Measurements from ENCODE around the gene SRPK1.

SRPK1 gene

GRCh38 chr6:35907750-35908149 is 13.1 kb downstream of the SRPK1 start:
- H3K4me3 ChIP-seq (ENCODE audit: low read length in 2 of 2): no peak overlapping the region
- H2BK12ac ChIP-seq (ENCODE audit: low read length): no peak overlapping the region
- peaks cover 23 to 93% of the 10 kb centered on the region in 2 donors for H3K36me3 ChIP-seq (replicated peaks in 1 of 2; ENCODE audit: control insufficient read depth in 2 of 2, insufficient read depth in 2 of 2, low read length in 2 of 2)
- H2AK5ac ChIP-seq (ENCODE audit: low read depth, low read length): no peak overlapping the region
- H4K91ac ChIP-seq (ENCODE audit: low read depth, low read length, poor library complexity): no peak overlapping the region
- peaks cover 19 to 51% of the 10 kb centered on the region in 2 donors for H3K9me3 ChIP-seq (replicated peaks in 1 of 2; ENCODE audit: control insufficient read depth in 2 of 2, insufficient read depth in 1 of 2, low read depth in 1 of 2, low read length in 2 of 2)
- no peak overlapping the region for H2AFZ ChIP-seq (ENCODE audit: low read length)
- H4K8ac ChIP-seq (ENCODE audit: low read depth, low read length): no peak overlapping the region
- no peak overlapping the region for H3K4ac ChIP-seq (ENCODE audit: low read length)
- no peak overlapping the region for H2BK15ac ChIP-seq (ENCODE audit: low read length)
- no peak overlapping the region for H3K4me2 ChIP-seq (ENCODE audit: insufficient read depth, low read length, poor library complexity, severe bottlenecking)
- H2BK120ac ChIP-seq (ENCODE audit: low read depth, low read length): no peak overlapping the region
- H3K23ac ChIP-seq (ENCODE audit: low read depth, low read length, poor library complexity): no peak overlapping the region
- peaks cover 7% of the 10 kb centered on the region for H3K79me1 ChIP-seq (ENCODE audit: low read depth, low read length)
- H3K18ac ChIP-seq (ENCODE audit: low read length): no peak overlapping the region
- WGBS, 2 donors (ENCODE audit: extremely low coverage in 2 of 2, insufficient read length in 2 of 2, insufficient replicate concordance in 1 of 2): no CpG with 5 or more reads among the region's 6 CpGs
- no peaks in the 10 kb centered on the region for H3K4me1 ChIP-seq (ENCODE audit: control insufficient read depth in 2 of 2, insufficient read depth in 1 of 2, low read depth in 1 of 2, low read length in 2 of 2)
- no peak for DNase-seq (ENCODE audit: low spot score)
- H3K14ac ChIP-seq (ENCODE audit: low read length): no peak overlapping the region
- no peak overlapping the region for H3K27ac ChIP-seq (replicated peaks; ENCODE audit: low read length)
- H3K27me3 ChIP-seq (ENCODE audit: control insufficient read depth in 3 of 3, insufficient read depth in 3 of 3, low read depth in 1 of 3, low read length in 3 of 3): no peaks in the 10 kb centered on the region
- no peak overlapping the region for H2BK5ac ChIP-seq (ENCODE audit: low read length)
- H3K9ac ChIP-seq (ENCODE audit: low read depth, low read length, poor library complexity): no peak overlapping the region

- Histone ChIP-seq H2AK5ac (ENCODE audit: low read depth, low read length) (no peak overlapping the region), H3K4me2 (ENCODE audit: insufficient read depth, low read length, poor library complexity, severe bottlenecking) (no peak overlapping the region), H3K79me1 (ENCODE audit: low read depth, low read length) (peaks cover 5% of the 10 kb centered on the region), H2AFZ (ENCODE audit: low read length) (no peak overlapping the region), H3K4me3 (ENCODE audit: low read length in 2 of 2) (no peak overlapping the region), H3K27ac (replicated peaks; ENCODE audit: low read length) (no peak overlapping the region), H3K27me3 (ENCODE audit: control insufficient read depth in 3 of 3, insufficient read depth in 3 of 3, low read depth in 1 of 3, low read length in 3 of 3) (no peaks in the 10 kb centered on the region), H3K18ac (ENCODE audit: low read length) (no peak overlapping the region), H4K91ac (ENCODE audit: low read depth, low read length, poor library complexity) (no peak overlapping the region), H3K9ac (ENCODE audit: low read depth, low read length, poor library complexity) (no peak overlapping the region), H2BK15ac (ENCODE audit: low read length) (no peak overlapping the region), H3K9me3 (replicated peaks in 1 of 2; ENCODE audit: control insufficient read depth in 2 of 2, insufficient read depth in 1 of 2, low read depth in 1 of 2, low read length in 2 of 2) (peaks cover 17 to 38% of the 10 kb centered on the region in 2 donors), H3K14ac (ENCODE audit: low read length) (no peak overlapping the region), H2BK120ac (ENCODE audit: low read depth, low read length) (no peak overlapping the region), H2BK5ac (ENCODE audit: low read length) (no peak overlapping the region), H3K23ac (ENCODE audit: low read depth, low read length, poor library complexity) (no peak overlapping the region), H3K4me1 (ENCODE audit: control insufficient read depth in 2 of 2, insufficient read depth in 1 of 2, low read depth in 1 of 2, low read length in 2 of 2) (no peaks in the 10 kb centered on the region), H3K36me3 (replicated peaks in 1 of 2; ENCODE audit: control insufficient read depth in 2 of 2, insufficient read depth in 2 of 2, low read length in 2 of 2) (peaks cover 16 to 93% of the 10 kb centered on the region in 2 donors), H4K8ac (ENCODE audit: low read depth, low read length) (no peak overlapping the region), H3K4ac (ENCODE audit: low read length) (no peak overlapping the region), H2BK12ac (ENCODE audit: low read length) (no peak overlapping the region)
- DNase-seq (ENCODE audit: low spot score): no peak
- WGBS, 2 donors (ENCODE audit: extremely low coverage in 2 of 2, insufficient read length in 2 of 2, insufficient replicate concordance in 1 of 2): no CpG with 5 or more reads among the region's 2 CpGs
Measured at GRCh38 chr6:35906499-35906846, 14.4 kb downstream of the SRPK1 start.

GRCh38 chr6:35905841-35906498 is 14.9 kb downstream of the SRPK1 start:
- no peak overlapping the region for H2BK5ac ChIP-seq (ENCODE audit: low read length)
- H3K9me3 ChIP-seq (replicated peaks in 1 of 2; ENCODE audit: control insufficient read depth in 2 of 2, insufficient read depth in 1 of 2, low read depth in 1 of 2, low read length in 2 of 2): peaks cover 16 to 37% of the 10 kb centered on the region in 2 donors
- H3K4me2 ChIP-seq (ENCODE audit: insufficient read depth, low read length, poor library complexity, severe bottlenecking): no peak overlapping the region
- no peak overlapping the region for H3K4me3 ChIP-seq (ENCODE audit: low read length in 2 of 2)
- H2AK5ac ChIP-seq (ENCODE audit: low read depth, low read length): no peak overlapping the region
- H3K27ac ChIP-seq (replicated peaks; ENCODE audit: low read length): no peak overlapping the region
- peaks cover 5% of the 10 kb centered on the region for H3K79me1 ChIP-seq (ENCODE audit: low read depth, low read length)
- H2BK120ac ChIP-seq (ENCODE audit: low read depth, low read length): no peak overlapping the region
- no peak overlapping the region for H3K23ac ChIP-seq (ENCODE audit: low read depth, low read length, poor library complexity)
- peaks cover 16 to 93% of the 10 kb centered on the region in 2 donors for H3K36me3 ChIP-seq (replicated peaks in 1 of 2; ENCODE audit: control insufficient read depth in 2 of 2, insufficient read depth in 2 of 2, low read length in 2 of 2)
- H4K8ac ChIP-seq (ENCODE audit: low read depth, low read length): no peak overlapping the region
- H2BK15ac ChIP-seq (ENCODE audit: low read length): no peak overlapping the region
- no peak overlapping the region for H2BK12ac ChIP-seq (ENCODE audit: low read length)
- no peak for DNase-seq (ENCODE audit: low spot score)
- H4K91ac ChIP-seq (ENCODE audit: low read depth, low read length, poor library complexity): no peak overlapping the region
- H3K4me1 ChIP-seq (ENCODE audit: control insufficient read depth in 2 of 2, insufficient read depth in 1 of 2, low read depth in 1 of 2, low read length in 2 of 2): no peaks in the 10 kb centered on the region
- H3K4ac ChIP-seq (ENCODE audit: low read length): no peak overlapping the region
- H3K9ac ChIP-seq (ENCODE audit: low read depth, low read length, poor library complexity): no peak overlapping the region
- H3K14ac ChIP-seq (ENCODE audit: low read length): no peak overlapping the region
- WGBS, 2 donors (ENCODE audit: extremely low coverage in 2 of 2, insufficient read length in 2 of 2, insufficient replicate concordance in 1 of 2): no CpG with 5 or more reads among the region's 8 CpGs
- H3K18ac ChIP-seq (ENCODE audit: low read length): no peak overlapping the region
- H3K27me3 ChIP-seq (ENCODE audit: control insufficient read depth in 3 of 3, insufficient read depth in 3 of 3, low read depth in 1 of 3, low read length in 3 of 3): no peaks in the 10 kb centered on the region
- H2AFZ ChIP-seq (ENCODE audit: low read length): no peak overlapping the region

DNA sequence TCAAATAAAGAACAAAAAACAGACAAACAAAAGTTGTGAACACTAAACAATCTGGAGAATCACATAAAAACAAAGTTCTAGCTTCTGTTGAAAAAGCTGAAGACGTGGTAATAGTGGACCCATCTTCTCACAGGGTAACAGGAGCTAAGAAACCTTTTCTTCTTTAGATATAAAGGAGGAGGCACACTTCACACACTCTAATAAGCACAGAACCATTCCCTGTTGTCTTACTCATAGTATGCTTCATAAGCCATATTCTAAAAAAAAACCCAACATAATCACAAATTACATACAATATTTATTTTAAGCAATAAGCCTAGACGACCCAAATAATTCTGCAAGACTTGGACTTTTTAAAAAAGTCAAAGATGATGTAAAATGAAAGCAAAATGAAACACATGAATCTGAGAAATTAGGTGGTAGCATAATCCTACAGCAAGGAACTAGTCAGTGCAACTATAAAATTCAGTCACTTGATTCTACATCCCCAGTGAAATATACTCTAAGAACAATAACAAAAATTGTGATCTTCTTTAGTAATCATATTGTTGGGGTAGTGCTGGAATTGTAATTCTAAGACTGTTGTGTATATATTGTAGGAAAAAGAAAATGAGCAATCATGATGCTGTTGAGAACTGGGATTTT is 15.6 kb downstream of the SRPK1 start:
- Histone ChIP-seq H3K27ac (replicated peaks; ENCODE audit: low read length) (no peak overlapping the region), H3K4me3 (ENCODE audit: low read length in 2 of 2) (no peak overlapping the region), H3K4me1 (ENCODE audit: control insufficient read depth in 2 of 2, insufficient read depth in 1 of 2, low read depth in 1 of 2, low read length in 2 of 2) (no peaks in the 10 kb centered on the region), H4K8ac (ENCODE audit: low read depth, low read length) (no peak overlapping the region), H2AK5ac (ENCODE audit: low read depth, low read length) (no peak overlapping the region), H3K4ac (ENCODE audit: low read length) (no peak overlapping the region), H3K9ac (ENCODE audit: low read depth, low read length, poor library complexity) (no peak overlapping the region), H3K27me3 (ENCODE audit: control insufficient read depth in 3 of 3, insufficient read depth in 3 of 3, low read depth in 1 of 3, low read length in 3 of 3) (no peaks in the 10 kb centered on the region), H3K14ac (ENCODE audit: low read length) (no peak overlapping the region), H3K79me1 (ENCODE audit: low read depth, low read length) (peaks cover 5% of the 10 kb centered on the region), H3K36me3 (replicated peaks in 1 of 2; ENCODE audit: control insufficient read depth in 2 of 2, insufficient read depth in 2 of 2, low read length in 2 of 2) (peaks cover 13 to 93% of the 10 kb centered on the region in 2 donors), H2BK15ac (ENCODE audit: low read length) (no peak overlapping the region), H4K91ac (ENCODE audit: low read depth, low read length, poor library complexity) (no peak overlapping the region), H2BK120ac (ENCODE audit: low read depth, low read length) (no peak overlapping the region), H2AFZ (ENCODE audit: low read length) (no peak overlapping the region), H2BK5ac (ENCODE audit: low read length) (no peak overlapping the region), H3K4me2 (ENCODE audit: insufficient read depth, low read length, poor library complexity, severe bottlenecking) (no peak overlapping the region), H2BK12ac (ENCODE audit: low read length) (no peak overlapping the region), H3K9me3 (replicated peaks in 1 of 2; ENCODE audit: control insufficient read depth in 2 of 2, insufficient read depth in 1 of 2, low read depth in 1 of 2, low read length in 2 of 2) (peaks cover 14 to 31% of the 10 kb centered on the region in 2 donors), H3K23ac (ENCODE audit: low read depth, low read length, poor library complexity) (no peak overlapping the region), H3K18ac (ENCODE audit: low read length) (no peak overlapping the region)
- WGBS, 2 donors (ENCODE audit: extremely low coverage in 2 of 2, insufficient read length in 2 of 2, insufficient replicate concordance in 1 of 2): 100% methylated on average over 1 of the region's 2 CpGs; no CpG with 5 or more reads in 1 of the 2 donors
- DNase-seq (ENCODE audit: low spot score): no peak

Data from neuronal stem cell (in vitro differentiated cells).